GM18907 (cell line): ENCODE data around the gene ANTXRL.
"Not testable (repeated sequence)": the region's sequence is repeated elsewhere in the genome, so short reads cannot be mapped to it uniquely, and the experiment has no call there.

Experiments
- ATAC-seq: cut with Tn5 transposase; IDR thresholded peaks from one replicate; pipeline ENCODE4 v1.9.1; 2021; ENCODE audit warnings: mild to moderate bottlenecking, moderate library complexity; ENCODE audit not compliant: unreplicated experiment

The ANTXRL gene

DNA sequence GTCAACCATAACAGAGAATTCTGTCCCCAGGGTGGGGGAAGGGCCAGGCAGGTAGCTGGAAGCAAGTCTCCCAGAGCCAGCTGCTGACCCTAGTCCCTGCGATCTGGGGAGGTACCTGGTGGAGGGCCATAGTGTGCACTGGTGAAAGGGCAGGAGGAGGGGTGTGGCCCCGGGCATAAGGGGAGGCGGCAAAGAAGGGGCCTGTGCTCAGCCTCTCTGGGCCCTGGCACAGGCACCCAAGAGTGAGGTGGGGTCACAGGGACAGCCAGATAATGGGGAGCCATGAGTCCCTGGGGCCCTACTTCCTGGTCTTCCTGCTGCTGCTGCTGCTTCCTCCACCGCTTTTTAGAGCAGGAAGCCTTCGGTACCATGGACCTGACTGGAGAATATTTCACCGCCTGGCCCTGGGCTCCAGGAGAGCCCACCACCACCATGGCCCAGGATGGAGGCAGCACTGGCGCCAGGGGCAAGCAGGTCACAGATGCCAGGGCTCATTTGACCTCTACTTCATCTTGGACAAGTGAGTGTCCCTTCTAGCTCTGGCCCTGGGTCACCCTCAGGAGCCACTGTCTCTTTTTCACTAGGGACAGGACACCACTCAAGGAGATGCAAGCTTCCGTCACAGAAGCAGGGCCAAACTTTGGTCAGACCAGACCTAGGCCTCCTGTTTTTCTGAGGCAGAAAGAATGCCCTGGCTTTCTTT is at the start of gene ANTXRL:
Gene ANTXRL (plus strand): TSS at position 7 of the 703 bp plus-strand sequence. CDS start 266 bp downstream, at position 273.
- ATAC-seq: no peak

DNA sequence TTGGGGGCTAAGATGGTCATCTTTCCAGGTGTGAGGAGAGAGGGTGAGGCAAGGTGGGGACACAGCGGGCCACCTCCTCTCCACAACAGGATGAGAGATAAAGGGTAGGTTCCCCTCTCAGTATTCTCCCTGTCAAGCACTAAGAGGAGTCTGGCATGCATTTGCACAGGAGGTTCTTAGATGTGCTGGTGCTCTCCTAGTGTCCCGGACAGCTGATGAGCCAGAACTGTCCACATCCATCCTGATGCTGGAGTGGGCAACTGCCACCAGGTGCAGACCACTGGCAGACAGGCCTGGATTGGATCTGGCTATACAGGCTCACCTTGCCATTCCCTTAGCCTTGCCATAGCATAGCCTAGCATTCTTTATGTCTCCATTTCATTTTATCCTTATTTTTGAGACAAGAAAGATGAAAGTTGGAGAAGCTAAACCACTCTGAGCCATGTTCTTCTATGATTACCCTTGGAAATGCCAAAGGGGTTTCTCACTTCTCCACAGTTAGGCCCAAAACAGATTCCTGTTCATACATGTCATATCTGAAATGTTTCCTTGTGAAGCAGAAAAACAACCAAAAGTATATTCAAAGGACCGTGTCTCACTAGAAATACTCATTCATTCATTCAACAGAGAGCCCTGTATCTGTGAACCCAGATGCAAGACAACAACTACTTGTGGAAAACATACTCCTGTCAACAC is 48.8 kb upstream of the ANTXRL start:
- no peak for ATAC-seq

DNA sequence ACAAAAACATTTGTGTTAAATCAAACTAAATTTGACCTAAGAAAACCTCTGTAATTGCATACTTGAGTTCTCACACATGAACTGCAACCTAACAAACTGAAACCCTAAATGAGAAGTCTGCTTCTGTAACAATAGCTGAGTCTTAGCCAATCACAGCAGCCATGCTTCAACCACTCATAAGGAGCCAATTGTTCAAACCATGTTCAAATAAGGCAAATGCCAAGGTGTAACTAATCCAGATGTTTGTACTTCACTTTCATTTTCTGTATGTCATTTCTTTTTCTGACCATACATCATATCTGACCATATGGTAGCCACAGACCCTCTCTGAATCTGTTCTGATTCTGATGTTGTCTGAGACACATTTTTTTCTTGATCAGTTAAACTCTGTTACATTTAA is 47.5 kb upstream of the ANTXRL start:
- ATAC-seq: peak; percentile 54

DNA sequence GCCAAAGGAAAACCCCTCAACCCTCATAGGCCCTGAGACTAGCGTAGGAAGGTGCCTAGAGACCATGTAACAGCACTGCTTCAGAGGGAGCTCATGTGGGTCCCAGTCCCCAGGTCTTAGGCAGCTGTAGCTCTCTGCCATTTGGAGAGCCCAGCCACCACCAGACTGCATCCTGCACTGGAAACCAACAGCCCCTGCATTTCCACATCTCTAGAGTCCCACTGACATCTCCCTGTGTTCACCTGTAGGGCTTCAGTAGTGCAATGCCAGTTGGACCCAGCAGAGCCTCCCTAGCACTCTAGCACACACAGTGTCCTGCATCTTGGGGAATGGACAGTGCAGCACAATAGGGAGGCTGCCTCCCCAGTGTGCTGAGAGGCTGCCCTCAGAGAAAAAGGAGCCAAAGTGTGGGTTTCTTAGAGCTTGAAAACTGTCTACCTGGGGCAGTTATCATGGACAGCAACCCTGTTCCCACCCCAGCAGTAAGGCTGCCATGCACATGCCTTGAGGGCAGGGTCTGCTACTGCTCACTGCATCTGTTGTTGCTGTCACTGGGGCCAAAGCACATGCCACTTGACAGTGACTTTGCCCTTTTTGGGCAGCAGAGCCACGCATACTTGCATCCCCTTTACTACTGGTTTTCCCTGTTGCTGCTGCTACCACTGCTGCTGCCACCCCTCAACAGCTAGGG is 46.7 kb upstream of the ANTXRL start:
- ATAC-seq: no peak

DNA sequence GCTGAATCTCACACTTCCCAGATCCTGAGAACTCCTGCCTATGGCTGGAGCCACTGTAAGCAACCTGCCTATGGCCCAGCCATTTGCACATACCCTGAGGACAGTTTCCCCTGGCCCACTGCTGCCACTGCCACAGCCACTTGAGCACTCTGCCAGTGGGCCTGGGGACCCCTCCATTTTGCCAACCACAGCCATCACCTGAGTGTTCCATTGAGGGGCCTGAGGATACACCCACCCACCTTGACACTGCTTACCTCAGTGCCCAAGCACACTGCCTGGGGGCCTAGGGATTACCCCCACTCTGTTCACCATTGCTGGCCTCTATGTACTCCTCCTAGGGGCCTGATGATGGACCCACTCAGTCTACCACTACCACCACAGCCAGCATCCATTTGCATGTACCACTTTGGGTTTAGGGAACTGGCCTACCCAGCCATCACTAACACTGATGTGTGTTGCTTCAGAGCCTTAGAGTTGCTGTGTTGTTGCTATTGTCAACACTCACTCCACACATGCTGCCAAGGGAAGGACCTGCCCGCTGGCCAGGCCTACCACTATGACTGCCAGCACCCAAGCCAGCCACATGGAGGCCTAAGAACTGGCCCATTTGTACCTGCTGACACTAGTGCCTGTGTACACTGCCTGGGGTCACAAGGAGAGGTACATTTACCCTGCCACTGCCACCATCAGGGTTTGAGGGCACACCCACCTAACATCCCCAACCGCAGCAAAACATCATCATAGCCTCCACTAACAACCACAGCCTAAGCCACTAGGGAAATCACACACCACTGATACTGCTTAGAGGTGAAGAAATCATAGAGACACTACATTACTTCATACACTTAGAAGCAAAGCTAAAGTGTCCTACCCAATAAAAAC is 45.9 kb upstream of the ANTXRL start:
- no peak for ATAC-seq

DNA sequence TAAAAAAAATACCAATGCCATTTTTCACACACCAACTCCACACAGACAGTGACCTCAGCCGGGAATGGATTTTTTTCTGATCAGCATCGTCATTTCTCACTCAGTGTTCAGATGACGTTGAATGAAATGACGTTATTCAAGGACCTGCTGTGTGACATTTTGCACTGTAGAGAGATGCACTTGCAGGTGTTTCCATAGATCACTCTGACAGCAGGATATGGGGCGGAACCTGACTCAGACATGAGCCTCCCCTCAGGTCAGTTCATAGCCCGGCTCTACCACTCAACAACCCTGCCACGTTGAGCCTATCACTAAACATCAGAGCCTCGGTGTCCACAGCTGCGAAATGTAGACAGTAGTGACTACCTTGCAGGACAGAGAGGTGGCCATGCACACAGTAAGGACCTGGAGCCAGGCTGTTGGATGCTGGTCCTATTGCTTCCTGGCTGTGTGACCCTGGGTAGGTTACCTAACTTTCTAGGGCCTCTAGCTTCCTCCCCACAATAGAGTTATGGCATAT is 41.4 kb upstream of the ANTXRL start:
- no peak for ATAC-seq

DNA sequence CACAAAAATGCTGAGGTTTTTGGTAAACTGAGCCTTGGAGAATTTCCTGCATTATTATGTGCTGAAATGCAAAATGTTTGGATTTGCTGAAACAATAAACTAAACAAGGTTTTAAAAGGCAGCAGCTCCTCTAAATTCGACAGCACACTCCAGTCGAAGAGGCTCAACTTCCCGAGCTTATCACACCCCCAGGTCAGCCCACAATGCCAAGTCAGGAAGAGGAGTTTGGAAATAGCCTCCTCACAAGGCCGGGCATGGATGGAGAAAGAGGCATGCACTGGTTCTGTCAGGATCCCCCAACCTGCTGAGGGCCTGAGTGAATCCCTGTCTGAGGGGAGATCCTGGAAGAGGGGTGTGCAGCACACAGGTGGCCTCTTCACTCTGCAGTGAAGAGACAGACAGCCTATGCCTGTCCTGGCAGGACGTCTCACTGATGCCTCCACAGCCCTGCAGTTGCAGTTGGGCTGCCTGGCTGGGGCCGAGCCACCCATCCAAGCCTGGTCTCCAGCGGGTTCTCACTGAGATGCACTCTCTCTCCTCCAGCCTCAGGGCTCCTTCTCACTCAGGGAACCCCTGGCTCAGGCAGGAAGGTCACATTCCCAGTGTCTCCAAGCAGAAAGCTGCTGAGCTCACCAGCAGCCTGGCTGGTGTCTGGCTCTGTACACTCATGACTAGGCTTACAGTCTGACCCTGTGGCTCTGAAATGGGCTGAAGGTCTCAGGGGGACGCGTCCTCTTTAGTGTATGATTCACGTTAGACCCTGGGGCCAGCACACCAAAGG is 40.2 kb upstream of the ANTXRL start:
- ATAC-seq: not testable (repeated sequence)

DNA sequence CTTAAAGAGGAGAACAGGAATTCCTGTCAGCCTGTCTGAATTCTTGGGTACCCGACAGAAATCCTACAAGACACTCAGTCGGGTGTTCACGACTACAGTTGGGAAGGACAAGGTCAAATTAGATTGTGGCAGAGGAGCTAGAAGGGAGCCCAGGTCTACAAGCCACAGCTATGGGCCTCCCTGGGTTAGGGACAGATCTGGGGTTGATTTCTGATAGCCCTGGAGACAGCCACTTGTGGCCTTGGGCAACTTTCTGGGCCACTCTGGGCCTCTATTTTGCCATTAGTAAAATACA is 39.7 kb upstream of the ANTXRL start:
- ATAC-seq: no peak

DNA sequence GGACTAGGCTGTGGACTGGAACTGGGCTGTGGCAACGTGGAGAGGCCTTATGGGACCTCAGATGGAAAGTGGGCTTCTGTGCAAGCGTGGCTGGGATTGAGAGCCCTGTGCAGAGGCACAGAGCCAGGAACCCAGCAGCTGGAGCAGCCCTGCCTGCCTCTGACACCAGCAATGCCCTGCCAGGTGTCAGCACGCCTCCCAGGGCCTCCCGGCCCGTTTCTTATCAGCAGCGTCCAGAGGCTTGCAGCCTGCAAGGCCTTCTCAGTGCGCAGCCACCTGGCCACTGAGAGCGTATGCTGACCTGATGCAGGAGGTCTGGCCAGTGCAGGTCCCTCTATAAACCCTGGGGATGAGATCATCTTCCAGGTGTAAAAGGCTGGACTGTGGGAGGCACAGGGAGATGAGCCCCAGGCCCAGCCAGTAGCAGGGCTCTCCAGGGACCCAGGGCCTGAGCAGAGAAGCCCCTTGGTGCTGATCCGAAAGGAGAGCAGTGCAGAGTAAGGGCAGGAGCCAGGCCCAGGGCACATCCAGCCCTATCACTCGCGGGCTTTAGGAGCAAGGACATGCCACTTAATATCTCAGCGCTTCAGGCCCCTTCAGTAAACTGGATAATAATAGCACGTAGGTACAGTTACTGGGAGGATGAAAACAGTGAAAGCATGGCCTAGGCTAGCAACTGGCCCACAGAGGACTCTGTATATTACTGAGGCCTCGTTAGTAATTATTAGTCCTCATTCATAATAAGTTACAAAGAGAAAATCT is 38.8 kb upstream of the ANTXRL start:
- ATAC-seq: no peak

DNA sequence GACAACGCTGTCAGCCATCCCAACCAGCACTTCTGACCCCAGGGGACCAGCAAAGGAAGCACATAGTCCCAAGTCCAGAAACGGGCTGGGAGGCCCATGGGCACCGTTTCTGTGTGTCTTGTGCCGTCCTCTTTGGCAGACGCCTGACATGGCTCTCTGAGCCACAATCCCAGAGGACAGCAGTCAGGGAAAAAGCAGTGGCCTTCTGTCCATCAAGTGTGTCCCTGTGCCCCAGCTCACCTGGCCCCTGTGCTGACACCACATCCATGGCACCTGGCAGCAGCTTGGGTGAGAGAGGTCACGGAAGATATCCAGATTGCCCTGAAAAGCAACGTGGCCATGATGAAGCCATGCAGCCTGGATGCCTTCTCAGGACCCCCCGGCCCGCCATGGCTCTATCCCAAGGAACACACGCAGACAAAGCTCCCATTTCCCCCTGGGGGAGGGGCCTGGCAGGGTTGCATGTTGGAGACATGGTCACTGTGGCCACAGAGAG is 38.1 kb upstream of the ANTXRL start:
- no peak for ATAC-seq

DNA sequence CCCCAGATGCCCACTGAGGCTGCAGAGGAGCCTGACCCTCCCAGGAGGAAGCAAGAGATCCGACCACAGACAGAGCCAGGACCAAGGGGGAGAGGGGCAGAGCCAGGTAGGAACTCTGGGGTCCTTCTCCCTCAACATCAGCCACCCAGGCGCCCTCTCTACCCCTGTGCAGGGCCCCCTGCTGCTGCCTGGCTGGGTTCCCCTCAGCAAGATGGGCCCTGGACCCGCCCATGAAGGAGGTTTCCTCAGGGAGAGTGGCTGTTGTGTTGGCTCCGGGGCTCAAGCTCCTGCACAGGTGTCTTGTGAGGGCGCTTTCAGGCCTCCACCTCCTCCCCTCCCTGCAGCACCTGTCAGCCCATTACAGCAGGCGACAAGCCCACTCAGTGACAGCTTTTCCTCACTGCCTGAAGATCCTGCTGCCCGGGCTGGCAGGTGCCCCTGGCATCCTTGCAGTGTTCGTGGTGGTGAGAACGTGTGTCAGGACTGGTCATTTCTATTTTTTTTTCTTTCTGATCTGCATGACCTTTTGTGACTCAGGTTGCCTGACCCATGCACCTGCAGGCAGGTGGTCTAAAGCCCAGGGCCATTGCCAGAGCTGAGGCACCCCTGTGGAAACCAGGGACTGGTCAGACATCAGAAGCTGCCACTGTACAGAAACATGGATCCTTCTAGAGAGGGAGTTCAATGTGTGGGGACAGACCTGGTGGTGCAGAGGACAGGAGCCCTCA is 37.0 kb upstream of the ANTXRL start:
- ATAC-seq: not testable (repeated sequence)

DNA sequence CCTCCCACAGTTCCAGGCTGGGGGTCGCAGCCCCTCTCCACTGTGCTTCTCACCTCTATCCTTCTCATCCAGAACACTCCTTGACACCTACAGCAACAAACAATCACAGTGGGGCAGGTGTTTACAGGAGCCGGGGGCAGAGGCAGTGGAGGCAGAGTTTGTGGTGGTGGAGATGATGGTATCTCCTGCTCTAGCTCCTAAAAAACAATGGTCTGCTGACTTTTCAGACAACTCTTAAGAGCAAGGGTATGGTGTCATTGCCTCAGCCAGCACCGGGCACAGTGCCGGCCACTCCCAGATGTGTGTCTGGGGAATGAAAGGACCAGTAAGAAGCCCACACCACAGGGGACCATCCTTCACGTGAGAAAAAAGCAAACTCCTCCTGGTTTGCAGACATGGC is 36.3 kb upstream of the ANTXRL start:
- no peak for ATAC-seq

DNA sequence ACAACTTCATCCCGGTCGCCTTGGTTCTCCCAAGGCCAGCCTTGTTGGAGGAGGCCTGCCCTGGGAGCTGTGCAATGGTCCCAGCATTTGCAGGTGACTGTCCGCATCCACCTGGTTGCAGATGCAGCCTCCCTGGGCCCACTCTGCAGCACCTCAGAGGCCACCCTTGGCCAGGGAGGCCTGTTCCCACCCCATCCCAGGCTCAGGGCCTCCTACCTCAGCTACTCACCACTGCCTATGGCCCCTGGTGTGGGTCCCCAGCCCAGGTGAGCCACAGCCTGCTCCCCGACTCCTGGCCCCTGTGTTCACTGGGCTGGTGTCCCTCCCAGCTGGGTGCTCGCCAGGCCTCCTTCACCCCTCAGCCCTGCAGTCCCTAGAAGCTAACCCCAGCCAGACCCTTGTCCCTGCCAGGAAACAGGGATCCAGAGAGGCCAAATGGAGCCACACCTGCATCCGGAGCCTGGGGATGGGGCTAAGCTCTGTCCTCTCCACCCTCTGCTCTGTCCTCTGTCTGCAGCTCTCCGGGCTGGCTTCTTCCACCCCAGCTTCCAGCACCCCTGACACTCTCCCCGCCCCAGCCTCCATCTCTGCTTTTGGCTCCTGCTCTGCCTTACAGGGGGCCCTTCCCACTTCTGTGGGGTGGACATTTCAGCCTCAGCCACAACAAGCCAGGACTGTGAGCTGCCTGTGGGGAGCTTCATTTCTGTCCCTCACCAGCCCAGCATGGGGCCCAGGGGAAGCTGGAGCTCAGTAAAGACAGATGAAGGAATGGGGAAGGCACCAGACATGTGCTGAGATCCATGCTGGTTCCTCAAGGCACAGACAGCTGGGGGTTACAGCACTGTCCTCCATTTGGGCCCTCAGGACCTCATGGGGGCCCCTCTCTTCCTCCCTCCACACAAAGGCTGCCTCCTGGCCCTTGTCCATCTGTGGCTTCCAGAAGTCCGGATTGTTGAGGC is 35.6 kb upstream of the ANTXRL start:
- no peak for ATAC-seq

DNA sequence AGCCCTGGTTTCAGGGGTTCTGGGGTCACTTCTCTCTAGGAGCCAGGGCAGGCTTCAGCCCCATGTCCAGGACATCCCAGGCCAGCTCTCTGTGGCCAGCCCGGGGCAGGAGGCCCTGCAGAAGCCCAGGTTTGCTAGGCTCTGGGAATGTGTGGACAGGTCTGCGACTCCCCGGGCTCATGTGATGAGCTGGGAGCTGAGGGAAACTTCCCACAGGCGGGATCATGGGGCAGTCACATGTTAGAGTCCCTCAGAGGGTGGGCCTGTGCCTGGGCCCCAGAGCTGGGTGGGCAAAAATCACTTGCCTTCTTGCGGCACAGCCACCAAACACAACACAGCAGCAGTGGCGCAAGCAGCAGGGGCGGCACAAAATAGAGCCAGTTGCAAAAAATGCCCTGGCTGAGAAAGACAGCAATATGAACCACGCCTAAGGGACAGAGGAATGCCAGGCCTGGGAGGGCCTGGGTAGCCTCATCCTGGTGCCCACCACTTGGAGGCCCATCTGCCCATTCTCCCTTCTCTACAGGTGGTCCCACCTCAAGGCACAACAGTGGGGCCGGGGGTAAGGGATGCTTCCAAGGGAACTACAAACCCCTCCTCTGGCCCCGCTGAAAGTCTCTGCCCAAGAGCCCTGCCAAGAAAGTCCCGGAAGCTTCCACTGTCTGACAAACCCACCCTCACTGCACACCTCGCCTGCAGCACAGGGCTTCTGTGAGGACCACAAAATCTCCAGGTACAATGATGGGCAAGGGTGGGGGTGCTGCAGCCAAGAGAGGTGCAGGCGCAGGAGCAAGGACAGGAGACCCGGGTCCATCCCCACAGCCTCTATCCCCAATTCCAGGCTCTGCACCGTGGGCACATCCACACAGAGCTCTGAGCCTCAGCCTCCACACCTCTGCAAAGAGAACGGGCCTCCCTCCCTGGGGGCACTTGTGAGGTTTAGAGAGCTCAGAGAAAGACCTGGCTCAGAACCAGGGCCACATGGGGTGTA is 34.6 kb upstream of the ANTXRL start:
- no peak for ATAC-seq

DNA sequence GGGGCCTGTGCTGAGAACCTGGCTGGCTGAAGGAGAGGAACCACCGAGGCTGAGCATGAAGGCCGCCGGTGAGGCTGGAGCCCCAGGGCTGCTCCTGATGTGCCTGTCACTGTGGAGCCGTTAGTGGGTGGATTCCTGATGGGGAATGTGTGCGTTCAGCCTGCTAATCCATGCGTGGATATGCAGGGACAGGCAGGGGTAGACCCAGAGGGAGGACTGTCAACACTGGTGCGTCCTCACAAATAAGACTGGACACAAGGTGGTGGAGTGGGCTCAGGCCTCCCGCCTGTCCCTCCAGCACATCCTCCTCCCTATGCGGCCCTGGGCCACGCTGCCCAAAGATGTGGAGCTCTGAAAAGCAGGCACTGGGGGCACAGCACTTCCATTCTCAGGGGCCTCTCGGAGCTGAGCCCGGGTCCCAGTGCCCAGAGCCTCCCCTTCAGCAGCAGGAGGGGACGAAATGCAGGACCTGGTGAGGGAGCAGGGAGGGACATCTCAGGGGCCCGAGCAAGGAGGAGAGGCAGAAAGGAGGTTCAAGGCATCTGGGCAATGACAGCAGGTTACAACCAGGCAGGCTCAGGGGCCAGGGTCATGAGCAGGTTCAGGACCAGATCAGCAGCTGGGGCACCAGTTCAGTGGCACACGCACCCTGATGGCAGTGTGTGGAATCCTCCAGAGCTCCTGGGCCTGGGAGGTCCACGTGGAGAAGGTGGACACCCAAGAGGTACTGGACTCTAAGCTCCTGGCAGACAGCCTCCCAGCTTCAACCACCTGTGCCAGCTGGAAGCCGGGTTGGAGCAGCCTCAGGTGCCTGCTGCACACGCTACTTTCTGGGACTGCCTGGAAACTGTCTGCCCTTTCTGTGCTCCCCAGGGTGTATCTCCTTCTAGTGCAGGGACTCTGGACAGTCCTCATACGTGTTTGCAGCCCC is 33.5 kb upstream of the ANTXRL start:
- ATAC-seq: no peak
